ENCODE measurements around the gene PARD3. TPM values are rescaled to one million over a fixed set of nuclear protein-coding genes. Genes with fewer than 3 reads are reported as not detected.
"Not testable (repeated sequence)": the region's sequence is repeated elsewhere in the genome, so short reads cannot be mapped to it uniquely, and the experiment has no call there.

Gene PARD3
- total and polyA plus RNA-seq, 2 experiments from 2014 or later, result 6.3 to 21.2 TPM

- H3K9ac ChIP-seq, result no peak overlapping the region
- no peaks in the 10 kb centered on the region for H3K79me2 ChIP-seq (ENCODE audit: insufficient read depth)
- no peak for DNase-seq
- H3K4me1 ChIP-seq (ENCODE audit: insufficient read depth), result peaks cover 11% of the 10 kb centered on the region
- no peaks in the 10 kb centered on the region for H3K36me3 ChIP-seq (ENCODE audit: low read depth)
- H3K4me2 ChIP-seq (ENCODE audit: unreplicated experiment), result no peak overlapping the region
- H3F3A ChIP-seq (ENCODE audit: insufficient read depth), result peaks cover 13% of the 10 kb centered on the region
- no peaks in the 10 kb centered on the region for H3K9me2 ChIP-seq (ENCODE audit: insufficient read depth)
- H3K9me3 ChIP-seq (ENCODE audit: low read depth), result no peaks in the 10 kb centered on the region
- no peak overlapping the region for H3K27ac ChIP-seq
- in situ Hi-C loops (cut with MboI), result loop anchor here (25.0 kb wide), 1 partner anchor 938 kb away; the partner anchor contains the start of gene NRP1
- no peak overlapping the region for H3K4me3 ChIP-seq
- H2AFZ ChIP-seq, result no peak overlapping the region
- no peaks in the 10 kb centered on the region for H3K27me3 ChIP-seq (replicated peaks; ENCODE audit: insufficient read depth)
- WGBS, 2 experiments (ENCODE audit: low coverage in 1 of 2, low lambda C conversion rate in 2 of 2, missing lambda C conversion rate in 2 of 2), result 87 to 96% methylated on average over 2 of the region's 2 CpGs
- TF ChIP-seq EZH2phosphoT487 (IDR thresholded peaks at IDR 0.05; ENCODE audit: insufficient read depth, low read depth) (no peak), EZH2 (IDR thresholded peaks at IDR 0.05; ENCODE audit: insufficient read depth, poor library complexity, severe bottlenecking) (no peak)
- H4K20me1 ChIP-seq (ENCODE audit: insufficient read depth), result no peaks in the 10 kb centered on the region
Measured at GRCh38 chr10:34275626-34276130, 539.4 kb downstream of the PARD3 start.

- no peak overlapping the region for H3K4me2 ChIP-seq (ENCODE audit: unreplicated experiment)
- WGBS, 2 experiments (ENCODE audit: low coverage in 1 of 2, low lambda C conversion rate in 2 of 2, missing lambda C conversion rate in 2 of 2), result 71 to 76% methylated on average over 3 of the region's 3 CpGs
- TF ChIP-seq EZH2phosphoT487 (IDR thresholded peaks at IDR 0.05; ENCODE audit: insufficient read depth, low read depth), result no peak
- no peak for TF ChIP-seq EZH2 (IDR thresholded peaks at IDR 0.05; ENCODE audit: insufficient read depth, poor library complexity, severe bottlenecking)
- no peaks in the 10 kb centered on the region for H3K9me2 ChIP-seq (ENCODE audit: insufficient read depth)
- no peaks in the 10 kb centered on the region for H3K27me3 ChIP-seq (replicated peaks; ENCODE audit: insufficient read depth)
- no peak overlapping the region for H3K27ac ChIP-seq
- DNase-seq, result no peak
- peaks cover 6% of the 10 kb centered on the region for H3K4me1 ChIP-seq (ENCODE audit: insufficient read depth)
- no peaks in the 10 kb centered on the region for H3K9me3 ChIP-seq (ENCODE audit: low read depth)
- H3K36me3 ChIP-seq (ENCODE audit: low read depth), result no peaks in the 10 kb centered on the region
- H4K20me1 ChIP-seq (ENCODE audit: insufficient read depth), result no peaks in the 10 kb centered on the region
- H3K9ac ChIP-seq, result no peak overlapping the region
- in situ Hi-C loops (cut with MboI), result loop anchor here (25.0 kb wide), 1 partner anchor 938 kb away; the partner anchor contains the start of gene NRP1
- H3K79me2 ChIP-seq (ENCODE audit: insufficient read depth), result no peaks in the 10 kb centered on the region
- H3F3A ChIP-seq (ENCODE audit: insufficient read depth), result peaks cover 7% of the 10 kb centered on the region
- H3K4me3 ChIP-seq, result no peak overlapping the region
- H2AFZ ChIP-seq, result no peak overlapping the region
Measured at GRCh38 chr10:34274906-34275305, 540.2 kb downstream of the PARD3 start.

GRCh38 chr10:34273340-34273739, 541.8 kb downstream of the PARD3 start:
- WGBS, 2 experiments (ENCODE audit: low coverage in 1 of 2, low lambda C conversion rate in 2 of 2, missing lambda C conversion rate in 2 of 2), result 93 to 100% methylated on average over 1 of the region's 1 CpG
- Histone ChIP-seq H3K79me2 (ENCODE audit: insufficient read depth) (no peaks in the 10 kb centered on the region), H3K27me3 (replicated peaks; ENCODE audit: insufficient read depth) (no peaks in the 10 kb centered on the region), H3K4me2 (ENCODE audit: unreplicated experiment) (no peak overlapping the region), H3K4me1 (ENCODE audit: insufficient read depth) (no peaks in the 10 kb centered on the region), H3K9me2 (ENCODE audit: insufficient read depth) (no peaks in the 10 kb centered on the region), H3K9ac (no peak overlapping the region), H4K20me1 (ENCODE audit: insufficient read depth) (no peaks in the 10 kb centered on the region), H3K9me3 (ENCODE audit: low read depth) (no peaks in the 10 kb centered on the region), H3K36me3 (ENCODE audit: low read depth) (no peaks in the 10 kb centered on the region), H3K4me3 (no peak overlapping the region), H2AFZ (no peak overlapping the region), H3F3A (ENCODE audit: insufficient read depth) (no peaks in the 10 kb centered on the region), H3K27ac (no peak overlapping the region)
- DNase-seq, result no peak
- in situ Hi-C loops (cut with MboI), result no loop called here
- TF ChIP-seq EZH2 (IDR thresholded peaks at IDR 0.05; ENCODE audit: insufficient read depth, poor library complexity, severe bottlenecking) (no peak), EZH2phosphoT487 (IDR thresholded peaks at IDR 0.05; ENCODE audit: insufficient read depth, low read depth) (no peak)

- TF ChIP-seq EZH2 (IDR thresholded peaks at IDR 0.05; ENCODE audit: insufficient read depth, poor library complexity, severe bottlenecking) (no peak), EZH2phosphoT487 (IDR thresholded peaks at IDR 0.05; ENCODE audit: insufficient read depth, low read depth) (no peak)
- no peak for DNase-seq
- Histone ChIP-seq H3K79me2 (ENCODE audit: insufficient read depth) (no peaks in the 10 kb centered on the region), H3K4me3 (no peak overlapping the region), H2AFZ (no peak overlapping the region), H3K36me3 (ENCODE audit: low read depth) (no peaks in the 10 kb centered on the region), H3K9me3 (ENCODE audit: low read depth) (no peaks in the 10 kb centered on the region), H4K20me1 (ENCODE audit: insufficient read depth) (no peaks in the 10 kb centered on the region), H3K27ac (no peak overlapping the region), H3K27me3 (replicated peaks; ENCODE audit: insufficient read depth) (no peaks in the 10 kb centered on the region), H3K4me1 (ENCODE audit: insufficient read depth) (no peaks in the 10 kb centered on the region), H3K9me2 (ENCODE audit: insufficient read depth) (no peaks in the 10 kb centered on the region), H3K4me2 (ENCODE audit: unreplicated experiment) (no peak overlapping the region), H3K9ac (no peak overlapping the region), H3F3A (ENCODE audit: insufficient read depth) (no peaks in the 10 kb centered on the region)
- in situ Hi-C loops (cut with MboI), result no loop called here
- 92 to 93% methylated on average over 3 of the region's 3 CpGs for WGBS, 2 experiments (ENCODE audit: low coverage in 1 of 2, low lambda C conversion rate in 2 of 2, missing lambda C conversion rate in 2 of 2)
Measured at GRCh38 chr10:34272316-34272715, 542.8 kb downstream of the PARD3 start.

- H3K4me1 ChIP-seq (ENCODE audit: insufficient read depth); H3K9me2 ChIP-seq (ENCODE audit: insufficient read depth); H3K79me2 ChIP-seq (ENCODE audit: insufficient read depth); H3K4me2 ChIP-seq (ENCODE audit: unreplicated experiment); H4K20me1 ChIP-seq (ENCODE audit: insufficient read depth); H3K9ac ChIP-seq; in situ Hi-C loops (cut with MboI); H3F3A ChIP-seq (ENCODE audit: insufficient read depth); H2AFZ ChIP-seq; H3K4me3 ChIP-seq; H3K27ac ChIP-seq; DNase-seq; H3K9me3 ChIP-seq (ENCODE audit: low read depth); H3K27me3 ChIP-seq (replicated peaks; ENCODE audit: insufficient read depth); H3K36me3 ChIP-seq (ENCODE audit: low read depth): not testable (repeated sequence)
- 100% methylated on average over 1 of the region's 2 CpGs for whole genome bisulfite sequencing, 2 experiments (ENCODE audit: low coverage in 1 of 2, low lambda C conversion rate in 2 of 2, missing lambda C conversion rate in 2 of 2)
Measured at GRCh38 chr10:34268410-34268809, 546.7 kb downstream of the PARD3 start.
